IgD-negative memory B cell (primary cell): ENCODE results near the gene GLYAT. TPM values are rescaled to one million over a fixed set of nuclear protein-coding genes. Genes with fewer than 3 reads are reported as not detected.

Experiments used
- H3K27ac Mint-ChIP-seq, 3 donors: one replicate each; pipeline ENCODE4 v1.8.0; 2020 to 2022; ENCODE audit warnings: mild to moderate bottlenecking in 3 of 3, mixed read lengths in 3 of 3, moderate library complexity in 1 of 3
- H3K27me3 Mint-ChIP-seq: one replicate; pipeline ENCODE4 v1.8.0; 2021; ENCODE audit warnings: mixed read lengths
- H3K36me3 Mint-ChIP-seq: one replicate; pipeline ENCODE4 v1.8.0; 2020; ENCODE audit warnings: mild to moderate bottlenecking, mixed read lengths
- H3K4me1 Mint-ChIP-seq, 3 donors: one replicate each; pipeline ENCODE4 v1.8.0; 2020 to 2022; ENCODE audit warnings: mixed read lengths in 3 of 3, mild to moderate bottlenecking in 1 of 3
- H3K4me3 Mint-ChIP-seq, 4 donors: one replicate each; pipeline ENCODE4 v1.8.0; 2020 to 2022; ENCODE audit warnings: mild to moderate bottlenecking in 4 of 4, mixed read lengths in 4 of 4, moderate library complexity in 3 of 4
- H3K9me3 Mint-ChIP-seq, 3 donors: one replicate each; pipeline ENCODE4 v1.8.0; 2020 to 2021; ENCODE audit warnings: mixed read lengths in 3 of 3, mild to moderate bottlenecking in 1 of 3
- polyA plus RNA-seq: library from polyadenylated mRNA; unstranded; fragments of 300-500 nt; fragmentation: Illumina TruSeq; gene quantifications from one replicate; pipeline ENCODE4 v1.2.3, GENCODE V29; 2021

Gene GLYAT
- polyA plus RNA-seq, 1 donor from 2014 or later: not detected

DNA sequence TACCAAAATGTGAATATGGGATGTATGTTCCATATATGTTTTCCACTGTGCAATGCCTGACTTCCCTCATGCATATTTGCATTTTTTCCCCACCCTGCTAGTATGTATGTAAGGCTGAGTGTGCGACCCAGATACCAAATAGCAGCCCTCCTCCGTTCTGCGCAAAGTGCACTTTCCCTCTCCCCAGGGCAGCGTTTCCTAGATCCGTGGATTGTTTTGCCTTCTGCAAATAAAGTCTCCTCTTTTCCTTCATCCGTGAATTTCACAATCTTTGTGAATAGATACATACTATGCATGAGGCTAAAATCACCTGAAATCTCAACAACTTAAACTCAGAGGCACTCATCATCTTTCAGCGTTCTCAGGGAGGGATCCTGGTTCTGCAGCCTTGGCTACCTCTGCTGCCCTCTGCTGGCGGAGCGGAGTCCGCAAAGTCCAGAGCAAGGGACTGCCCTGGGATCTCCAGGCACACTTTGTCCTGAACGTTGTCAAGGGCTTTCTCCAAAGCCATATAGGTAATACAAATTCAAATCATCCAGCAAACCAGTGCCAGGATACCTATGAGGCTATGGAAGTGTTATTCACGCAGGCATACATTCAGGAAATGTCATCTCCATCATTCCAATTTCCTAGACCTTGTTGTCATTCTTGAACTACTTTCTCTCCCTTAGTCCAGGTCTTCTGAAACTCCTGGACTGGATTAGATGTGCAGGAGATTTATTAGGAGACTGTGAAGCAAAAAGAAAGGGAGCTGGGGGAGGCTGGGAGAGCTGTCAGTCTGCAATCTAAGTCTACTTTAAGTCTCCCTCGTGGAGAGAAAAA, 56.2 kb downstream of the GLYAT start:
- no peaks in the 10 kb centered on the region for H3K9me3 Mint-ChIP-seq
- no peak overlapping the region for H3K4me3 Mint-ChIP-seq
- no peaks in the 10 kb centered on the region for H3K36me3 Mint-ChIP-seq
- no peaks in the 10 kb centered on the region for H3K27me3 Mint-ChIP-seq
- peaks cover 0 to 2% (median 0%) of the 10 kb centered on the region in 3 donors for H3K4me1 Mint-ChIP-seq
- H3K27ac Mint-ChIP-seq: no peak overlapping the region

DNA sequence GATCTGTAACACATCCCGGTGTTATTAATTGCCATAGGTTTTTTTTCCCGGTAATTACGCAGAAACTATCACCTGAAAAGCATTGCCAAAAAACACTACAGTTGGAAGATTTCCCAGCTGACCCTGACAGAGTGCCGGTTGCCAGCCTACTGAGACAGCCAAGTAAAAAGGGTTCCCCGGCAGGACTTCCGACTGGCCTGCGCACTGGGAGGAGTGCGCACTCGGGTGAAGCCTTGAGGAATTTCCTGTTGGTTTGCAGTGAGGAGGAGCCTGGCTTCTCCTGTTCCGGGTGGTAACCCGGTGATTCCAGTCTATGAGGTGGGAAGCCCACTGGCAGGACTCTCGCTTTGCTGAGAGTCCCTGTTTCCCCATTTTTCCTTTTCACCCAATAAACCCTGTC, 57.1 kb downstream of the GLYAT start:
- H3K4me3 Mint-ChIP-seq: no peak overlapping the region

DNA sequence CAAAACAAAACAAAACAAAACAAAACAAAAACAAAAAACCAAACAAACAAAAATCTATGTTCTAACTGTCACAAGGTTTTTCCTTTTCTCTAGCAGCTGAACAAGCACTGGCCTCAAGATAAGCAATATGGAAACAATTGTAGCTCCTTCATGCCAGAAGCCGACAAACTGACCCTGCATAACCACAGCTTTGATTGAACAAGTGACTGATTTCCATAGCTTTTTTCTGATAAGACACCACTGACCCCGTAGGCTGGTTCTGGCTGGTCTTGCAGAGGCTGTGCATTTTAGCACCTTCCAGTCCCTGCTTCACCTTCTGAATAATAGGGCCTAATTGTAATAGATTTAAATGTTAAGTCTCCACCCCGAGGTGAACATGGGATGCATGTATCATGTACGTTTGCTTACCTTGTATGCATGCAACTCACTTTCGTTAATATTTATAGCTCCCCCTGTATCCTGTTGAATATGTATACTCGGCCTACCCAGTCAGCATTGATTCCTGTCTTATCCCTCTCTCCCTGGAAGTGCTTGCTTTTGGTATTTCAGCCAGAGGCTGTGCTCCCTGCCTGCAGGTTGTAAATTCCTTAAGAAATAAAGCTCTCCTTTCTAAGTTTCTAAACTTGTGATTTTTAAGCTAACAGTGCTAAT, 59.6 kb downstream of the GLYAT start:
- Mint-ChIP-seq H3K36me3 (no peaks in the 10 kb centered on the region), H3K27ac (no peak overlapping the region), H3K4me3 (no peak overlapping the region), H3K4me1 (peaks cover 0 to 2% (median 0%) of the 10 kb centered on the region in 3 donors), H3K9me3 (no peaks in the 10 kb centered on the region), H3K27me3 (no peaks in the 10 kb centered on the region)

More for the DNA sequence above, 57.1 kb downstream of the GLYAT start:
- H3K27ac Mint-ChIP-seq: no peak overlapping the region
- H3K27me3 Mint-ChIP-seq: no peaks in the 10 kb centered on the region
- H3K4me1 Mint-ChIP-seq: peaks cover 0 to 2% (median 0%) of the 10 kb centered on the region in 3 donors
- no peaks in the 10 kb centered on the region for H3K9me3 Mint-ChIP-seq
- H3K36me3 Mint-ChIP-seq: no peaks in the 10 kb centered on the region

DNA sequence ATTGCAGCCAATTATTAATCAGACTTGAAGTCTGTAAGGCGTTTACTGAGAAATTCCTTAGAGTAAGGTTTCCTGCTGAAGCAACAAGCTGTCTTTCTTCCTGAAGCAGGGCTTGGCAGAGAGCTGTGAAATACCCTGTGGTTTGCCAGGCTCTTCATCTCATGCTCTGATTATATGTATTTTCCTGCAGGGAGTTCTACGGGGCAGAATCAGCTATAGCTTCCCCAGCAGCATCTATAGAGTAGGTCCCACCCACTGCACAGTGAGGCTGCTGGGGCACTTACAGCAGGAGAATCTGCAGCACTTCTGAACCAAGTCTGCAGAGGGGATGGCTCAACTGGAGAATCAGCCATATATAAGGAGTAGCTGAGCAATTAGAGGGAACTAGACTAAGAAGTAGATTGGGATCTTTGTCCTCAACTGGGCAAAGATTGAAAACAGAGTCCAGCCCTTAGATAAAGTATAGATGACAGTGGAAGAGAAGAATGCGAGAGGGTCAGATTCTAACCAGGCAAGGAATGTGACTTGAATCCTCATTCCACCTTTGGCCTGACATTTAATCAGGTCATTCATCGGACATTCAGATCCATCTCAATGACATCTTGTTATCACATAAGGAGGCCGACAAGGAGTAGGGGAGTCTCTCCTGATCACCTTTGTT, 71.7 kb downstream of the GLYAT start:
- H3K27ac Mint-ChIP-seq: no peak overlapping the region
- H3K9me3 Mint-ChIP-seq: peaks cover 0 to 3% (median 2%) of the 10 kb centered on the region in 3 donors
- no peak overlapping the region for H3K4me3 Mint-ChIP-seq
- H3K27me3 Mint-ChIP-seq: peaks cover 5% of the 10 kb centered on the region
- no peaks in the 10 kb centered on the region for H3K4me1 Mint-ChIP-seq
- H3K36me3 Mint-ChIP-seq: no peaks in the 10 kb centered on the region

DNA sequence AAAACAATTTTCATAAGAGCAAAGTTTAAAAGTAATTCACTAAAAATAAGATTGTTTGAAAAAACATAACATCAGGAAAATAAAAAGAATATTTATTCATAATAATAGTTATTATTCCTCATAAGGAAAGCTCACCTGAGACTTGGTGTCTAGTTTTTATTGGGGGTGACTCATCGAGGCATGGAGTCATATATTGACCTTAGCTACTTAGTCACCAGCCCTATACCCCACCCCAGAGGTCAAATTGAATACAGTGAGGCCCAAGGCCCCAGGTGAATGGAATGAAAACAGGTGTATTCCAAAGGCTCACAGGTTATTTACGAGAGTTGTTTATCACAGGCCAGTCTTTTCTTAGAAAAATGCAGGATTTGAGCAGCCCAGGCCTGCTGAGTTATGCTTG, 72.3 kb downstream of the GLYAT start:
- no peak overlapping the region for H3K27ac Mint-ChIP-seq
- peaks cover 5% of the 10 kb centered on the region for H3K27me3 Mint-ChIP-seq
- no peaks in the 10 kb centered on the region for H3K36me3 Mint-ChIP-seq
- H3K9me3 Mint-ChIP-seq: peaks cover 0 to 3% (median 2%) of the 10 kb centered on the region in 3 donors
- H3K4me1 Mint-ChIP-seq: no peaks in the 10 kb centered on the region
- no peak overlapping the region for H3K4me3 Mint-ChIP-seq

Other genes with a start within 250 kb of the GLYAT start
- not detected for gene OR5B21, start 223.8 kb downstream of the GLYAT start, polyA plus RNA-seq
- 141 TPM for gene LPXN, start 156.1 kb downstream of the GLYAT start, polyA plus RNA-seq
- 6.3 TPM for gene ZFP91, start 152.9 kb downstream of the GLYAT start, polyA plus RNA-seq
- 0.11 TPM for gene CNTF, start 109.3 kb downstream of the GLYAT start, polyA plus RNA-seq
- not detected for gene GLYATL2, start 112.8 kb upstream of the GLYAT start, polyA plus RNA-seq
- not detected for gene GLYATL1, start 207.5 kb upstream of the GLYAT start, polyA plus RNA-seq